ENCODE measurements around the gene ANAPC2. TPM values are rescaled to one million over a fixed set of nuclear protein-coding genes. Genes with fewer than 3 reads are reported as not detected.

ANAPC2 gene
- total and polyA plus RNA-seq, 7 donors = 12.5 to 49.3 (median 23.2) TPM

DNA sequence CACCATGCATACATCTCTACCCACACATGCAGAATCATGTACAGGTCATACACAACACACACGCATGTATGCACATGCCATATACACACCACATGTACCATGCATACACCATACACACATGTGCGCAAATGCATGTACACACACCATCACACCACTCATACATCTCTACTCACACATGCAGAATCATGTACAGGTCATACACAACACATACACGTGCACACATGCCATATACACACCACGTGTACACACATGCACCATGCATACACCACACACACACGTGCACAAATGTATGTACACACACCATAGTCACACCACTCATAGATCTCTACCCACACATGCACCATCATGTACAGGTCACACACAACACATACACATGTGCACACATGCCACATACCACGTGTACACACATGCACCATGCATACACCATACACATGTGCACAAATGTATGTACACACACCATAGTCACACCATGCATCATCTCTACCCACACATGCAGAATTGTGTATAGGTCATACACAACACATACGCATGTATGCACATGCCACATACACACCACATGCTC, 35.4 kb downstream of the ANAPC2 start:
- H3K4me1 ChIP-seq = peaks cover 0 to 14% (median 7%) of the 10 kb centered on the region in 4 donors
- no peak for DNase-seq

DNA sequence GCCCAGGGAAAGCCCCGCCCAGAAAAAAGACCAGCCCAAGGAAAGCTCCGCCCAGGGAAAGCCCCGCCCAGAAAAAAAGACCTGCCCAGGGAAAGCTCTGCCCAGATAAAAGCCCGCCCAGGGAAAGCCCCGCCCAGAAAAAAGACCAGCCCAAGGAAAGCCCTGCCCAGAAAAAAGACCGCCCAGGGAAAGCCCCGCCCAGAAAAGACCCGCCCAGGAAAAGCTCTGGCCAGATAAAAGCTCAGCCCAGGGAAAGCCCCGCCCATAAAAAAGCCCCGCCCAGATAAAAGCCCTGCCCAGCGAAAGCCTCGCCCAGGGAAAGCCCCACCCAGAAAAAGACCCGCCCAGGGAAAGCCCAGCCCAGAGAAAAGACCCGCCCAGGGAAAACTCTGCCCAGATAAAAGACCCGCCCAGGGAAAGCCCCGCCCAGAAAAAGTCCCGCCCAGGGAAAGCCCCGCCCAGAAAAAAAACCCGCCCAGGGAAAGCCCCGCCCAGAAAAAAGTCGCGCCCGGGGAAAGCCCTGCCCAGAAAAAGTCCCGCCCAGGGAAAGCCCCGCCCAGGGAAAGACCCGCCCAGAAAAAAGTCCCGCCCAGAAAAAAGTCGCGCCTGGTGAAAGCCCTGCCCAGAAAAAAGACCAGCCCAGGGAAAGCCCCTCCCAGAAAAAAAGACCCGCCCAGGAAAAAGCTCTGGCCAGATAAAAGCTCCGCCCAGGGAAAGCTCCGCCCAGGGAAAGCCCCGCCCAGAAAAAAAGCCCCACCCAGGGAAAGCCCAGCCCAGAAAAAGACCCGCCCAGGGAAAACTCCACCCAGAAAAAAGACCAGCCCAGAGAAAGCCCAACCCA, 37.5 kb downstream of the ANAPC2 start:
- peaks cover 0 to 5% (median 0%) of the 10 kb centered on the region in 4 donors for H3K4me1 ChIP-seq
- no peak for DNase-seq
- intact Hi-C loops (cut with DNase I) = no loop called here
- no peaks in the 10 kb centered on the region for H3K9me3 ChIP-seq
- no peak overlapping the region for H3K27ac ChIP-seq
- 18 to 35% methylated on average over 34 of the region's 34 CpGs for WGBS, 2 donors
- no peaks in the 10 kb centered on the region for H3K36me3 ChIP-seq
- H3K4me3 ChIP-seq = no peak overlapping the region
- H3K27me3 ChIP-seq = peaks cover 3 to 67% (median 40%) of the 10 kb centered on the region in 3 donors
- TF ChIP-seq CTCF (IDR thresholded peaks at IDR 0.05) (no peak), POLR2A (IDR thresholded peaks at IDR 0.05) (no peak), POLR2AphosphoS5 (IDR thresholded peaks at IDR 0.05) (no peak), EP300 (IDR thresholded peaks at IDR 0.05) (no peak)

More for the DNA sequence above, 35.4 kb downstream of the ANAPC2 start:
- H3K36me3 ChIP-seq = no peaks in the 10 kb centered on the region
- peaks cover 13 to 67% (median 40%) of the 10 kb centered on the region in 3 donors for H3K27me3 ChIP-seq
- 90 to 93% methylated on average over 7 of the region's 7 CpGs for WGBS, 2 donors
- no peak for TF ChIP-seq POLR2A (IDR thresholded peaks at IDR 0.05)
- no peak for TF ChIP-seq EP300 (IDR thresholded peaks at IDR 0.05)
- no peak for TF ChIP-seq POLR2AphosphoS5 (IDR thresholded peaks at IDR 0.05)
- no peak for TF ChIP-seq CTCF (IDR thresholded peaks at IDR 0.05)
- H3K9me3 ChIP-seq = no peaks in the 10 kb centered on the region
- H3K27ac ChIP-seq = no peak overlapping the region
- intact Hi-C loops (cut with DNase I) = no loop called here
- H3K4me3 ChIP-seq = no peak overlapping the region

DNA sequence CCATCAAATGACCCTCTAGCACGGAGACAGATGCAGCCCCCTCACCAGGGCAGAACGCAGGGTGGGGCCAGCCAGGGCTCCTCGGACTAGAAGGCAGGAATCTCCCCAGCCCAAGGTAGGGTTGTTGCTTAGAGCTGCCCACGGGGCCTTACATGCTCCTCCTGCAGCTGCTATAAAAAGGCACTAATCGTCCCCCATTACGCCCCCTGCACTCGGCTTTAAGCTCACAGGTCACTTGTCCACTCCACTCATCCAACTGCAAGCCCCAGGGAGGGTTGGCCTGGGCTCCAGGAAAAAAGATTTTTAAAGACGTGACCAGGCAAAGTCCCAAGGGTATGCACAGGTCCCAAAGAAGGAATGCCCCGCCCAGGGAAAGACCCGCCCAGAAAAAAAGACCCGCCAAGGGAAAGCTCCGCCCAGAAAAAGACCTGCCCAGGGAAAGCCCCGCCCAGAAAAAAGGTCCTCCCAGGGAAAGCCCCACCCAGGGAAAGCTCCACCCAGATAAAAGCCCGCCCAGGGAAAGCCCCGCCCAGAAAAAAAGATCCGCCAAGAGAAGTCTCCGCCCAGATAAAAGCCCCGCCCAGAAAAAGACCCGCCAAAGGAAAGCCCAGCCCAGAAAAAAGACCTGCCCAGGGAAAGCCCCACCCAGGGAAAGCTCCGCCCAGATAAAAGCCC, 38.3 kb downstream of the ANAPC2 start:
- no peak overlapping the region for H3K27ac ChIP-seq
- H3K27me3 ChIP-seq = peaks cover 3 to 64% (median 37%) of the 10 kb centered on the region in 3 donors
- intact Hi-C loops (cut with DNase I) = no loop called here
- no peak overlapping the region for H3K4me3 ChIP-seq
- no peaks in the 10 kb centered on the region for H3K9me3 ChIP-seq
- H3K36me3 ChIP-seq = no peaks in the 10 kb centered on the region
- 49 to 58% methylated on average over 20 of the region's 20 CpGs for WGBS, 2 donors
- no peak for TF ChIP-seq POLR2A (IDR thresholded peaks at IDR 0.05)
- TF ChIP-seq CTCF (IDR thresholded peaks at IDR 0.05) = no peak
- no peak for TF ChIP-seq POLR2AphosphoS5 (IDR thresholded peaks at IDR 0.05)
- no peak for TF ChIP-seq EP300 (IDR thresholded peaks at IDR 0.05)
- peaks cover 0 to 5% (median 0%) of the 10 kb centered on the region in 4 donors for H3K4me1 ChIP-seq
- DNase-seq = no peak

DNA sequence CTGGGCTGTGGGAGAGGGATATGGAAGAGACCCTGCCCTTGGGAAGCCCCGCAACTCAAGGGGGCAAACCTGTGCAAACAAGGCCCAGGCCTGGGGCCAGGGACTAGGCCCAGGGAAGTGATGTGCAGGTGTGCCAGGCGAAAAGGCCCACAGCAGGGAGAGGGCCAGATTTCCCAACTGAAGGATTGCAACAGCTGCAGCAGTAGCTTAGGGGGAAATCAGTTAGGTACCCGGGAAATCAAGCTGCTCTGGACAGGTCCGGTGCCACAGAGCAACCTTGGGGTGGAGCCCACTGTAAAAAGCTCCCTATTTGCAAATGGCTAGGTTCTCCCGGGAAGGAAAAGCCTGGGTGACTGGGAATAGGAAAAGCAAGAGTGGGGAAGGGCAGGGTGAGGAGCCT, 39.0 kb downstream of the ANAPC2 start:
- H3K4me3 ChIP-seq = no peak overlapping the region
- intact Hi-C loops (cut with DNase I) = no loop called here
- peaks cover 0 to 5% (median 0%) of the 10 kb centered on the region in 4 donors for H3K4me1 ChIP-seq
- no peaks in the 10 kb centered on the region for H3K9me3 ChIP-seq
- H3K27me3 ChIP-seq = peaks cover 3 to 60% (median 37%) of the 10 kb centered on the region in 3 donors
- H3K36me3 ChIP-seq = no peaks in the 10 kb centered on the region
- TF ChIP-seq POLR2A (IDR thresholded peaks at IDR 0.05) = no peak
- TF ChIP-seq CTCF (IDR thresholded peaks at IDR 0.05) = no peak
- no peak for TF ChIP-seq EP300 (IDR thresholded peaks at IDR 0.05)
- no peak for TF ChIP-seq POLR2AphosphoS5 (IDR thresholded peaks at IDR 0.05)
- no peak for DNase-seq
- H3K27ac ChIP-seq = no peak overlapping the region
- WGBS, 2 donors = 67 to 81% methylated on average over 5 of the region's 5 CpGs

Data from sigmoid colon (tissue), 7 donors.